H9 (cell line): ENCODE data around the gene PRUNE2. TPM values are rescaled to one million over a fixed set of nuclear protein-coding genes. Genes with fewer than 3 reads are reported as not detected.

ENCODE experiments used
- DNase-seq: peaks from one replicate; pipeline ENCODE4 v3.0.0-alpha.2; 2017
- H2AFZ ChIP-seq: one replicate; pipeline ENCODE4 v1.6.1; 2013; ENCODE audit warnings: mild to moderate bottlenecking, low read length, control low read depth, moderate library complexity
- H2AK5ac ChIP-seq: 2 replicates; pipeline ENCODE4 v1.6.1; 2013; ENCODE audit warnings: low read length, control low read depth, mixed read lengths; ENCODE audit not compliant: insufficient read length
- H2BK120ac ChIP-seq: one replicate; pipeline ENCODE4 v1.6.1; 2013; ENCODE audit warnings: low read depth, mild to moderate bottlenecking, low read length, control low read depth, inconsistent platforms; ENCODE audit not compliant: poor library complexity, severe bottlenecking
- H2BK12ac ChIP-seq: 2 replicates; pipeline ENCODE4 v1.6.1; 2013; ENCODE audit warnings: low read length, control low read depth, mixed read lengths, low read depth; ENCODE audit not compliant: insufficient read length
- H2BK15ac ChIP-seq: 2 replicates; pipeline ENCODE4 v1.6.1; 2013; ENCODE audit warnings: low read depth, low read length, control low read depth
- H2BK20ac ChIP-seq: one replicate; pipeline ENCODE4 v1.6.1; 2013; ENCODE audit warnings: low read depth, mild to moderate bottlenecking, low read length, control low read depth, inconsistent platforms; ENCODE audit not compliant: poor library complexity, severe bottlenecking
- H2BK5ac ChIP-seq: 2 replicates; pipeline ENCODE4 v1.6.1; 2013; ENCODE audit warnings: low read length, control low read depth, mixed read lengths; ENCODE audit not compliant: insufficient read length
- H3K14ac ChIP-seq: 2 replicates; pipeline ENCODE4 v1.6.1; 2013; ENCODE audit warnings: low read length, control low read depth; ENCODE audit not compliant: insufficient read depth
- H3K18ac ChIP-seq: 2 replicates; pipeline ENCODE4 v1.6.1; 2013; ENCODE audit warnings: low read depth, mild to moderate bottlenecking, mixed read lengths, low read length, control low read depth; ENCODE audit not compliant: insufficient read length
- H3K23ac ChIP-seq: 2 replicates; pipeline ENCODE4 v1.6.1; 2013; ENCODE audit warnings: low read length, control low read depth, mixed read lengths, low read depth; ENCODE audit not compliant: insufficient read length
- H3K23me2 ChIP-seq: 2 replicates; pipeline ENCODE4 v1.6.1; 2013; ENCODE audit warnings: low read depth, mild to moderate bottlenecking, mixed read lengths, low read length, control low read depth; ENCODE audit not compliant: insufficient read length, poor library complexity, severe bottlenecking
- H3K27ac ChIP-seq: 2 replicates; pipeline ENCODE4 v1.5.1; 2013; ENCODE audit warnings: low read length, control low read depth, mixed read lengths, low read depth; ENCODE audit not compliant: insufficient read length
- H3K27me3 ChIP-seq: 2 replicates; pipeline ENCODE4 v1.6.1; 2013; ENCODE audit warnings: low read length, control low read depth, inconsistent platforms; ENCODE audit not compliant: insufficient read depth
- H3K4ac ChIP-seq: 2 replicates; pipeline ENCODE4 v1.6.1; 2013; ENCODE audit warnings: low read depth, mild to moderate bottlenecking, control low read depth, inconsistent platforms, low read length, moderate library complexity
- H3K4me1 ChIP-seq: 2 replicates; pipeline ENCODE4 v1.6.1; 2013; ENCODE audit warnings: low read length, control low read depth, inconsistent platforms; ENCODE audit not compliant: insufficient read depth
- H3K4me2 ChIP-seq: 2 replicates; pipeline ENCODE4 v1.6.1; 2013; ENCODE audit warnings: low read length, control low read depth, mixed read lengths; ENCODE audit not compliant: insufficient read length, insufficient read depth
- H3K56ac ChIP-seq: 2 replicates; pipeline ENCODE4 v1.6.1; 2013; ENCODE audit warnings: low read depth, mild to moderate bottlenecking, mixed read lengths, low read length, control low read depth; ENCODE audit not compliant: insufficient read length
- H3K79me1 ChIP-seq: 2 replicates; pipeline ENCODE4 v1.6.1; 2013; ENCODE audit warnings: low read depth, mild to moderate bottlenecking, moderate library complexity, low read length, control low read depth, inconsistent platforms; ENCODE audit not compliant: insufficient read depth, poor library complexity, severe bottlenecking
- H3K79me2 ChIP-seq: 2 replicates; pipeline ENCODE4 v1.6.1; 2013; ENCODE audit warnings: low read length, control low read depth, inconsistent platforms; ENCODE audit not compliant: insufficient read depth
- H3K9ac ChIP-seq: 2 replicates; pipeline ENCODE4 v1.6.1; 2013; ENCODE audit warnings: low read length, control low read depth, mixed read lengths; ENCODE audit not compliant: insufficient read length; ENCODE audit errors: extremely low read depth
- H3K9me3 ChIP-seq: one replicate; pipeline ENCODE4 v1.6.1; 2013; ENCODE audit warnings: low read depth, low read length, inconsistent platforms; ENCODE audit not compliant: control insufficient read depth
- H3T11ph ChIP-seq: one replicate; pipeline ENCODE4 v1.6.1; 2013; ENCODE audit warnings: mild to moderate bottlenecking, low read length, control low read depth, inconsistent platforms
- H4K20me1 ChIP-seq: one replicate; pipeline ENCODE4 v1.6.1; 2013; ENCODE audit not compliant: control insufficient read depth, insufficient read length, insufficient read depth
- H4K5ac ChIP-seq: 2 replicates; pipeline ENCODE4 v1.6.1; 2013; ENCODE audit warnings: low read depth, mild to moderate bottlenecking, mixed read lengths, low read length, control low read depth; ENCODE audit not compliant: insufficient read length
- H4K8ac ChIP-seq: replicated peaks from 2 replicates; pipeline ENCODE4 v1.6.1; 2013; ENCODE audit warnings: low read length, control low read depth, mixed read lengths, low read depth; ENCODE audit not compliant: insufficient read length
- H4K91ac ChIP-seq: 2 replicates; pipeline ENCODE4 v1.6.1; 2013; ENCODE audit warnings: low read depth, mild to moderate bottlenecking, moderate library complexity, mixed read lengths, low read length, control low read depth; ENCODE audit not compliant: insufficient read length
- H3K27ac Mint-ChIP-seq, 3 experiments: 2 replicates in 2 of 3; 3 replicates in 1 of 3; pipeline ENCODE4 v1.8.0; 2020 to 2021; ENCODE audit warnings: mixed read lengths in 3 of 3, mild to moderate bottlenecking in 1 of 3, moderate library complexity in 1 of 3
- H3K27me3 Mint-ChIP-seq: 2 replicates; pipeline ENCODE4 v1.8.0; 2021; ENCODE audit warnings: low read depth, mild to moderate bottlenecking, moderate library complexity, mixed read lengths
- H3K36me3 Mint-ChIP-seq, 3 experiments: 2 replicates in 2 of 3; 3 replicates in 1 of 3; pipeline ENCODE4 v1.8.0; 2020 to 2021; ENCODE audit warnings: low read depth in 3 of 3, mixed read lengths in 3 of 3; ENCODE audit not compliant: insufficient read depth in 1 of 3
- H3K4me1 Mint-ChIP-seq, 2 experiments: 2 replicates each; pipeline ENCODE4 v1.8.0; 2020; ENCODE audit warnings: mixed read lengths in 2 of 2
- H3K4me3 Mint-ChIP-seq, 2 experiments: 2 replicates in 1 of 2; 3 replicates in 1 of 2; pipeline ENCODE4 v1.8.0; 2020 to 2021; ENCODE audit warnings: mild to moderate bottlenecking in 2 of 2, mixed read lengths in 2 of 2, moderate library complexity in 1 of 2
- H3K9me3 Mint-ChIP-seq, 2 experiments: 2 replicates in 1 of 2; 3 replicates in 1 of 2; pipeline ENCODE4 v1.8.0; 2020; ENCODE audit warnings: mild to moderate bottlenecking in 2 of 2, mixed read lengths in 2 of 2, moderate library complexity in 1 of 2
- WGBS: extraction: QIAGEN DNeasy Blood & Tissue Kit; methylation state at CpG from one replicate; pipeline ENCODE4 v1.1.7; 2013; ENCODE audit warnings: missing lambda C conversion rate, low lambda C conversion rate, mixed read lengths; ENCODE audit not compliant: insufficient read length; ENCODE audit errors: extremely low coverage; 5-methylcytosine and 5-hydroxymethylcytosine counted together
- total RNA-seq: library from RNA; stranded (reverse); gene quantifications from 2 replicates; pipeline ENCODE4 v1.2.1, GENCODE V29; 2021
- TF ChIP-seq, protein P1 (sequence below): fragments of 200-600 bp; sonication (generic); conservative IDR thresholded peaks from 3 replicates; pipeline ENCODE4 v1.8.0; 2021; ENCODE audit warnings: antibody characterized with exemption, mild to moderate bottlenecking

The PRUNE2 gene
- total RNA-seq, 1 experiment from 2014 or later = 12.1 TPM

DNA sequence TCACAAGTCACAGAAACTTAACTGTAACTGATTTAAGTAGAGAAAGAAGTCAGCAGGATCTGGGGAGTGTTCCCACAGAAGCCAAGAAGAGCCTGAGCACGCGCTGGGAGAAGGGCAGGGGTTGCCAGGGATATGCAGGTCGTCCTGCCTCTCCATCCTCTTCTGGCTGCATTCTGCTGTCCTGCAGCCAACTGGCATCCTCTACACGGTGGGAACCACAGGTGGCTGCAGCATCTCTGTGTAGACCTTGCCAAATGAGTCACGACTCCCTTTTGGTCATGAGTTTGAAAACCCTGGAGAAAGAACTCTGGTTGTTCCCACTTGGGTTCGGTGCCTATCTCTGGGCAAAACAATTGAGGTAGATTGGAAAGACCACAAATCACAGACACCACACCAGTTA, 180.0 kb downstream of the PRUNE2 start:
- no peak for DNase-seq
- no peaks in the 10 kb centered on the region for H3K4me1 ChIP-seq
- Mint-ChIP-seq H3K36me3 (no peaks in the 10 kb centered on the region), H3K27ac (no peak overlapping the region), H3K9me3 (no peaks in the 10 kb centered on the region), H3K4me1 (no peaks in the 10 kb centered on the region), H3K4me3 (no peak overlapping the region), H3K27me3 (no peaks in the 10 kb centered on the region; the same call in 1 of the 2 replicates)
- TF ChIP-seq, protein P1, sequence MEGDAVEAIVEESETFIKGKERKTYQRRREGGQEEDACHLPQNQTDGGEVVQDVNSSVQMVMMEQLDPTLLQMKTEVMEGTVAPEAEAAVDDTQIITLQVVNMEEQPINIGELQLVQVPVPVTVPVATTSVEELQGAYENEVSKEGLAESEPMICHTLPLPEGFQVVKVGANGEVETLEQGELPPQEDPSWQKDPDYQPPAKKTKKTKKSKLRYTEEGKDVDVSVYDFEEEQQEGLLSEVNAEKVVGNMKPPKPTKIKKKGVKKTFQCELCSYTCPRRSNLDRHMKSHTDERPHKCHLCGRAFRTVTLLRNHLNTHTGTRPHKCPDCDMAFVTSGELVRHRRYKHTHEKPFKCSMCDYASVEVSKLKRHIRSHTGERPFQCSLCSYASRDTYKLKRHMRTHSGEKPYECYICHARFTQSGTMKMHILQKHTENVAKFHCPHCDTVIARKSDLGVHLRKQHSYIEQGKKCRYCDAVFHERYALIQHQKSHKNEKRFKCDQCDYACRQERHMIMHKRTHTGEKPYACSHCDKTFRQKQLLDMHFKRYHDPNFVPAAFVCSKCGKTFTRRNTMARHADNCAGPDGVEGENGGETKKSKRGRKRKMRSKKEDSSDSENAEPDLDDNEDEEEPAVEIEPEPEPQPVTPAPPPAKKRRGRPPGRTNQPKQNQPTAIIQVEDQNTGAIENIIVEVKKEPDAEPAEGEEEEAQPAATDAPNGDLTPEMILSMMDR = no peak
- no peaks in the 10 kb centered on the region for H3K79me2 ChIP-seq
- H3K27ac ChIP-seq = no peak overlapping the region
- no peak overlapping the region for H2BK15ac ChIP-seq
- no peak overlapping the region for H4K5ac ChIP-seq
- no CpG with 5 or more reads among the region's 6 CpGs for WGBS
- no peak overlapping the region for H3T11ph ChIP-seq
- no peak overlapping the region for H4K8ac ChIP-seq
- H2BK5ac ChIP-seq = no peak overlapping the region
- no peak overlapping the region for H3K14ac ChIP-seq
- no peak overlapping the region for H2BK12ac ChIP-seq
- no peak overlapping the region for H3K4ac ChIP-seq
- no peak overlapping the region for H4K91ac ChIP-seq
- H3K79me1 ChIP-seq = no peaks in the 10 kb centered on the region
- H2AK5ac ChIP-seq = no peak overlapping the region
- H3K23me2 ChIP-seq = no peaks in the 10 kb centered on the region
- no peak overlapping the region for H3K18ac ChIP-seq
- H3K9me3 ChIP-seq = no peaks in the 10 kb centered on the region
- no peak overlapping the region for H2BK120ac ChIP-seq
- no peak overlapping the region for H3K4me2 ChIP-seq
- H2BK20ac ChIP-seq = no peak overlapping the region
- no peaks in the 10 kb centered on the region for H3K27me3 ChIP-seq
- no peak overlapping the region for H3K9ac ChIP-seq
- no peak overlapping the region for H3K56ac ChIP-seq
- no peak overlapping the region for H2AFZ ChIP-seq
- no peaks in the 10 kb centered on the region for H4K20me1 ChIP-seq
- no peak overlapping the region for H3K23ac ChIP-seq
